GM19023 (cell line): ENCODE data around the gene DUSP9.

ENCODE experiments used
- ATAC-seq: cut with Tn5 transposase; IDR thresholded peaks from one replicate; pipeline ENCODE4 v1.9.1; 2021; ENCODE audit warnings: mild to moderate bottlenecking, moderate library complexity; ENCODE audit not compliant: unreplicated experiment

The DUSP9 gene

GRCh38 chrX:153635788-153636668 lies 11.0 kb upstream of the DUSP9 start:
- ATAC-seq = no peak

GRCh38 chrX:153636716-153637115 lies 10.3 kb upstream of the DUSP9 start:
- no peak for ATAC-seq

GRCh38 chrX:153637121-153638040 lies 9.6 kb upstream of the DUSP9 start:
- no peak for ATAC-seq

- no peak for ATAC-seq
These were observed 9.0 kb upstream of the DUSP9 start for GRCh38 chrX:153638041-153638371.

- no peak for ATAC-seq
These were observed 8.4 kb upstream of the DUSP9 start for GRCh38 chrX:153638436-153639176.

GRCh38 chrX:153639177-153640044 lies 7.6 kb upstream of the DUSP9 start:
- no peak for ATAC-seq

GRCh38 chrX:153640045-153640686 lies 6.8 kb upstream of the DUSP9 start:
- ATAC-seq = no peak

GRCh38 chrX:153640736-153641575 lies 6.0 kb upstream of the DUSP9 start:
- no peak for ATAC-seq

- ATAC-seq = no peak
These were observed 5.4 kb upstream of the DUSP9 start for GRCh38 chrX:153641627-153642026.

GRCh38 chrX:153642051-153642654 lies 4.8 kb upstream of the DUSP9 start:
- no peak for ATAC-seq

- ATAC-seq = no peak
These were observed 4.2 kb upstream of the DUSP9 start for GRCh38 chrX:153642655-153643430.

- no peak for ATAC-seq
These were observed 3.3 kb upstream of the DUSP9 start for GRCh38 chrX:153643431-153644351.

- ATAC-seq = no peak
These were observed 2.5 kb upstream of the DUSP9 start for GRCh38 chrX:153644356-153645125.

GRCh38 chrX:153645151-153645550 lies 1.9 kb upstream of the DUSP9 start:
- no peak for ATAC-seq

GRCh38 chrX:153645921-153646488 lies 998 bp upstream of the DUSP9 start:
- no peak for ATAC-seq
